GM12891 (cell line): ENCODE results near the gene USH1C.

Source experiments
- POLR2A ChIP-seq: IDR thresholded peaks from 2 replicates; pipeline ENCODE4 v1.6.1; 2011; ENCODE audit warnings: low read depth, low read length, control low read depth
- POLR2AphosphoS5 ChIP-seq: IDR thresholded peaks from 2 replicates; pipeline ENCODE4 v1.6.1; 2011; ENCODE audit warnings: low read depth, low read length, control low read depth
- POU2F2 ChIP-seq: IDR thresholded peaks from 2 replicates; pipeline ENCODE4 v1.6.1; 2011; ENCODE audit warnings: low read depth, mild to moderate bottlenecking, control low read depth, low read length, moderate library complexity
- SPI1 ChIP-seq: IDR thresholded peaks from 2 replicates; pipeline ENCODE4 v1.6.1; 2011; ENCODE audit warnings: low read depth, low read length, control low read depth
- TAF1 ChIP-seq: IDR thresholded peaks from 2 replicates; pipeline ENCODE4 v1.6.1; 2011; ENCODE audit warnings: low read depth, low read length, control low read depth

- TF ChIP-seq POLR2A (no peak), POLR2AphosphoS5 (no peak), TAF1 (no peak), SPI1 (no peak), POU2F2 (no peak)
These were observed 39.1 kb downstream of the USH1C start for GRCh38 chr11:17505146-17505545.
